ENCODE results near the gene AHCYL2.
"Not testable (repeated sequence)": the region's sequence is repeated elsewhere in the genome, so short reads cannot be mapped to it uniquely, and the experiment has no call there.

The AHCYL2 gene

DNA sequence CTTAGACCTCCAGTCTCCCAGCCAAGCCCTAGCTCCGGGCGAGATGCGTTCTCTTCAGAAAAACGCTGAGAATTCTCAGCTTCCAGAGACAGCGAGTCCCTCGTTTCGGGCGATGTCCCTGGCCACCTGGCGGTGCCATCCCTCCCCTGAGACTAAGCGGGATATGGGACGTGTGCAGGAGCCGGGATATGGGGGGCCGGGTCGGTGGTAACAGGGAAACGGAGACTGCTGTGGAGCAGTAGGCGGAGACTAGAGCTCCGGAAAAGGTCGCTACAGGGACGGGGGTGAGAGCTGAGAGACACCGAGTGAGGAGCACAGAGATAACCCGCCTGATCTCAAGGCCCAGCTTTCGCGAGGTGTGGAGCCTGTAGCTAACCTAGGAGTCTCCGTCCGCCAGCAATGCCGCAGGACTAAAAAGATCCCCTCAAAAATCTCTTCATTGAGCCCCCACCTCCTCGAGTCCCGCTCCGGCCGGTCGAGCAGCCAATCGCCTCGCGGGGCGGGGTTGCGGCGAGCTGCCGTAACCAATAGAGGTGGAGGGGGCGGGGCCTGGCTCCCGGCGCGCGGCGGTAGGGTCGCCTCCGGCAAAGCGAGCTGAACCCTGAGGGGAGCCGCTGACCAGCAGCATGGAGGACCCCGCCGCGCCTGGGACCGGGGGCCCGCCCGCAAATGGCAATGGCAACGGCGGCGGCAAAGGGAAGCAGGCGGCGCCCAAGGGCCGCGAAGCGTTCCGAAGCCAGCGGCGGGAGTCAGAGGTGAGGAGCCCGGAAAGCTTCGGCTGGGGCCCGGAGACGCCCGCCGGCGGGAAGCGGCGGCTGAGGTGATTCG lies 209.2 kb downstream of the AHCYL2 start, which contains the start of gene STRIP2:
Gene STRIP2 (plus strand): TSS at position 586 of the 828 bp plus-strand sequence. CDS start 41 bp downstream, at position 627.
- DNase-seq = peak; percentile 95

- DNase-seq = peak; percentile 52
Measured at GRCh38 chr7:129434675-129435318, 210.0 kb downstream of the AHCYL2 start.

- no peak for DNase-seq
Measured at GRCh38 chr7:129435414-129435829, 210.6 kb downstream of the AHCYL2 start.

GRCh38 chr7:129436335-129436923 lies 211.6 kb downstream of the AHCYL2 start:
- no peak for DNase-seq

- DNase-seq = no peak
Measured at GRCh38 chr7:129437190-129437589, 212.4 kb downstream of the AHCYL2 start.

DNA sequence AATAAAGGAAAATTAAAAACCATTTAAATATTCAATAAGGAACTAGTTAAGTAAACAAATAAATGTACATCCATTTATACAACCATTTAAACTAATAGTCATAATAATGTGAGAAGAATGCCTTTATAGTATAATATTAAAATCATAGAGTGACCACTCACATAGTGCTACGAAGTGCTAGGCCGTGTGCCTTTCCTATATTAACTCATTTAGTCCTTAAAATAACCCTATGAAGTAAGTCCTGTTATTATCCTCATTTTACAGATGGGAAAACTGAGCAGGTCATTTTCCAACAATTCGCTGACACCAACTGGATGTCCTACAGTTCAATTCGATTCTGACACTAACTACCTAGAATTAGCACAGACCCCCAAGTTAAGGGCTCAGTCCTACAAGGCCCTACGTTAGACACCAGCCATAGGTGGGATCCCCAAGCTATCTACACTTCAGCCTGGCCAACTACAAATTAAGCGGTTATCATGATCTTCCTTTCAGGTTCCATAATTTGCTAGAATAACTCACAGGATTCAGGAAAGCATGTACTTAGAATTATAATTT lies 213.5 kb downstream of the AHCYL2 start:
- no peak for DNase-seq

GRCh38 chr7:129438839-129439651 lies 214.2 kb downstream of the AHCYL2 start:
- no peak for DNase-seq

GRCh38 chr7:129439963-129440625 lies 215.3 kb downstream of the AHCYL2 start:
- no peak for DNase-seq

DNA sequence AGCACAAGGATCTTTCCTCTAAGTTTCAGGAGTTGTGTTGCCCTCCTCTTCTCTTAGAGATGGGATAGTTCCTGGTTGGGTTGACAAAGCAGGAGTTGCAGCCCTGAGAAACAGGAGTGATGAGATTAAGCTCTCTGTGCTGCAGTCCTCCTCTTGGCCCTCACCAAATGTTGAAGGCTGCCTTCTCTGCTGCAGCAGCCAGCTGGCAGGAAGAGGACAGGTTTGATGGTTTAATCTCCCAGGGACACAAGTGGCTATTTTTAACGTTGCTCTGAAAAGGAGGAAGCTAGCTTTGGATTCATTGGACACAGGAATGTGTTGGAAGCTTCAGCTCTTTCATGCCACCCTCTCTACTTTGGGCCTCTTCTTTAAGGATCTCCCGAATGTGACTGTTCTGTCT lies 218.8 kb downstream of the AHCYL2 start:
- DNase-seq = no peak

GRCh38 chr7:129444776-129445175 lies 219.9 kb downstream of the AHCYL2 start:
- not testable (repeated sequence) for DNase-seq

DNA sequence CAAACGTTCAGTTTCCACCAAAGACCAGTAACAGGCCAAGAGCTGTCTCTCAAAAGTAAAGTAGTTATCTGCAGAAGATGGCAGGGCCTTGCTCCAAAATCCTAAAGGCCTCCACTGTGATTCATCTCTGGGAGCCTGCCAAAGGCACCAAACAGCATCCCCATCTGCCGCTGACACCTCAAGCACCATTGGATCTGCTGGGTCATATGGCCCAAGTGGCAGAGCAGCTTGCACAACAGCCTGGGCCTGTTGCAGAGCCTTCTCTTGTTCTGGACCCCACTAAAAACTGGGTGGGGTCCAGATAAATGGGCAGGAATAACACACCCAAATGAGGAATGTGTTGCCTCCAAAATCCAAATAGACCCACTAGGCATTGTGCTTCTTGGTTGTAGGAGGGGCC lies 222.1 kb downstream of the AHCYL2 start:
- not testable (repeated sequence) for DNase-seq

DNA sequence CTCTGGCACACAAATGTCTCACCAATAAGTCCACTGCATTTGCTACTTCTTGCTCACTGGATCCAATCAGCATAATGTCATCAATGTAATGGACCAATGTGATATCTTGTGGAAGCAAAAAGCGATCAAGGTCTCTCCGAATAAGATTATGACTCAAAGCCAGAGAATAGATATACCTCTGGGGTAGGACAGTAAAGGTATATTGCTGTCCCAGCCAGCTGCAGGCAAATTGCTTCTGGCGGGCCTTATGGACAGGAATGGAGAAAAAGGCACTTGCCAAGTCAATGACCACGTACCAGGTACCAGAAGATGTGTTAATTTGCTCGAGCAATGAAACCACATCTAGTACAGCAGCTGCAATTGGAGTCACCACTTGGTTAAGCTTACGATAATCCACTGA lies 222.6 kb downstream of the AHCYL2 start:
- DNase-seq = not testable (repeated sequence)

- DNase-seq = not testable (repeated sequence)
Measured at GRCh38 chr7:129448608-129449007, 223.8 kb downstream of the AHCYL2 start.

GRCh38 chr7:129450295-129450694 lies 225.5 kb downstream of the AHCYL2 start:
- DNase-seq = no peak

DNA sequence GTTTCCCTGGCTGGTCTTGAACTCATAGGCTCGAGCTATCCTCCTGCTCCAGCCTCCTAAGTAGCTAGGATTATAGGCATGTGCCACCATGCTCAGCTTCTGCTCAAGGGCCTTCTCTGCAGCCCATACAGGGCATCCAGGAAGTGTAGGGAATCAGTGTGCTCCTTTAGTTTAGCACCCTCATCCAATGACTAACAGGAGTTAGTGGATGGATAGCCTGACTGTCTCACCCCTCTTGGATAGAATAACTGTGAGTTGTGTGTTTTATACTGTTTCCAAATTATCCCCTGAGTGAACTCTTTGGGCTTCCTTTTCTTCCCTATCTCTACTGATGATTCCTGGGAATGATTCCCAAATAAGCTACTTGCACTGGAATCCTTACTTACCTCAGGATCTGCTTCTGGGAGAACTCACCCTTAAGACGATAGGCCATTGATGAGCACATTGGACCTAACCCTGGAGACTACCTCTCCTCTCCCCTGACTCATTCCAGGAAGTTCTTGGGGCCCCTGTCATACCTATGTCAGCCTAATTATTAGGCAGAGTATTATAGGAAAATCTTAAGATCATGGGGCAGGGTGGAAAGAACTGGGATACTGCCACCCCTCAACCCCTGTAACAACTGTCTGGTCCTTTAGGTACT lies 227.9 kb downstream of the AHCYL2 start:
- no peak for DNase-seq

GRCh38 chr7:129453510-129454248 lies 228.8 kb downstream of the AHCYL2 start:
- DNase-seq = no peak

DNA sequence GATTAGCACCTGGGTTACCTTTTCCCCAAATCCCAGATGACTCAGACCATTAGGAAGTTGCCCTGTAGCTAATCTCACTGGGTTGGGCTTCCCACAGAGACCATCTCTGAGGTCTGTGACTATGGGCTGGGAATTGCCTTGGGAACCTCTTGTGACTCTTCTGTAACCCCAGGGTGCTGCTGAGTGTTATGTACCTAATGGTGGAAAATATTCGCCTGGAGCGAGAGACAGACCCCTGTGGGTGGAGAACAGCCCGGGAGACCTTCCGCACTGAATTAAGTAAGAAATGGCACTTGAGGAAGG lies 229.4 kb downstream of the AHCYL2 start:
- DNase-seq = no peak

DNA sequence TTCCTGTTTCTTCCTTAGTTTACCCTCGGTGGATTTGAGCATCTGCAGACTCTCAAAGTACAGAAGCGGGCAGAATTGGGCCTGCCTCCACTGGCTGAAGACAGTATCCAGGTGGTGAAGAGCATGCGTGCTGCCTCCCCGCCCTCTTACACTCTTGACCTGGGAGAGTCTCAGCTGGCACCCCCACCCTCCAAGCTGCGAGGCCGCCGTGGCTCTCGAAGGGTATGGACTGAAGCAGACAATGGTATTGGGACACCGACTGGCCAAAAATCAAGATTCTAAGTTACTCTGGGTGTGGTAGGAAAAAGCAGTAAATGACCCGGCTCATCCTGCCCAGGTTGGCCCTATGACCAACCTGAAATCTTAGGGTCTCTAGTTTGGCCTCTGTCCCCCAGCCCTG lies 231.6 kb downstream of the AHCYL2 start:
- DNase-seq = no peak

DNA sequence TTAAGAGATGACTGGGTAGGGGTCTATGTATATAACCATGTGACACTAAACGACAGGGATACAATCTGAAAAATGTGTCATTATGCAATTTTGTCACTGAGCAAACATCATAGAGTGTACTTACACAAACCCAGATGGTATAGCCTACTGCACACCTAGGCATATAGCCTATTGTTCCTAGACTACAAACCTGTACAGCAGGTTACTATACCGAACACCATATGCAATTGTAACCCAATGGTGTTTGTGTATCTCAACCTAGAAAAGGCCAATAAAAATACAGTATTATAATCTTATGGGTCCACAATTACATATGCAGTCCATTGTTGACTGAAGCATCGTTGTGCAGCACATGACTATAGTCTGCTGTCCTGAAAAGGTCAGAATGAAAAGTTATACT lies 232.3 kb downstream of the AHCYL2 start:
- no peak for DNase-seq

DNA sequence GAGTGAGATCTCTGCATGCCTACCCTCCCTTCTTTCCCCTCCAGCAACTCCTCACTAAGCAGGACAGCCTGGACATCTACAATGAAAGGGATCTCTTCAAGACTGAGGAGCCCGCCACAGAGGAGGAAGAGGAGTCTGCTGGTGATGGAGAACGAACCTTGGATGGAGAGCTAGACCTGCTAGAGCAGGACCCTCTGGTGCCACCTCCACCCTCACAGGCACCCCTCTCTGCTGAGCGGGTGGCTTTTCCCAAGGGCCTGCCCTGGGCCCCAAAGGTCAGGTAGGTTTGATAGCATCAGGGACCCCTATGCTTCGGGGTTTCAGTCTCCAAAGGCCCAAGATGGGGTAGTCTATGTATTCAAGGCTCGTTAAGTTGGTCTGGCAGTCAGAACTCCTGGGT lies 233.3 kb downstream of the AHCYL2 start:
- DNase-seq = no peak

DNA sequence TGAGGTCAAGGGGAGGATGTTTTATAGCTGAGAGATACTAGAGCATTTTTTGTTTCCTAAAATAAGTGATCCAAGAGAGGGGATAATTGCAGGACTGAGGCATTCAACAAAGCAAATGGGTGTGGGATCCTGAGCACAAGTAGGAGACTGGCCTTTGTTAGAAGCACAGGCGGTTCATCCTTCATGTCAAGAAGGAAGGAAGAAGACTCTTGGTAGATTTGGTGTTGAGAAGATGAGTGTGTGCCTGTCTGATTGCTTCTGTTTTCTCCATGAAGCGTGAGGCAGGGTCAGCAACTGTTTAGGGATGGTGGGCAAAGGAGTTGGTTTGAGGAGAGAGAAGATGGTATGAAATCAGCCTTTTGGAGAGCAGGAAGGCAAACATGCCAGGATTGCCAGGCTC lies 237.0 kb downstream of the AHCYL2 start:
- DNase-seq = no peak
